ENCODE data around the gene COL23A1.

Gene COL23A1

GRCh38 chr5:178546675-178547033 is 43.5 kb downstream of the COL23A1 start:
- Histone ChIP-seq H3K36me3 (ENCODE audit: insufficient read depth, low read length) (no peaks in the 10 kb centered on the region), H3K9me3 (ENCODE audit: low read depth, low read length) (no peaks in the 10 kb centered on the region), H3K27ac (no peak overlapping the region), H3K4me3 (no peak overlapping the region), H3K9ac (ENCODE audit: insufficient read length) (no peak overlapping the region)
- TF ChIP-seq POLR2AphosphoS5 (IDR thresholded peaks at IDR 0.05; ENCODE audit: borderline replicate concordance, low read depth, low read length) (no peak), FOXP2 (optimal IDR thresholded peaks at IDR 0.05; ENCODE audit: control extremely low read depth, extremely low read length, insufficient read depth) (no peak), EZH2 (IDR thresholded peaks at IDR 0.05) (no peak)
- DNase-seq (ENCODE audit: low read depth, low spot score), result no peak

- Histone ChIP-seq H3K36me3 (ENCODE audit: insufficient read depth, low read length) (no peaks in the 10 kb centered on the region), H3K9me3 (ENCODE audit: low read depth, low read length) (no peaks in the 10 kb centered on the region), H3K4me3 (no peak overlapping the region), H3K27ac (no peak overlapping the region), H3K9ac (ENCODE audit: insufficient read length) (no peak overlapping the region)
- TF ChIP-seq FOXP2 (optimal IDR thresholded peaks at IDR 0.05; ENCODE audit: control extremely low read depth, extremely low read length, insufficient read depth), result no peak
- TF ChIP-seq POLR2AphosphoS5 (IDR thresholded peaks at IDR 0.05; ENCODE audit: borderline replicate concordance, low read depth, low read length), result no peak
- no peak for TF ChIP-seq EZH2 (IDR thresholded peaks at IDR 0.05)
- DNase-seq (ENCODE audit: low read depth, low spot score), result no peak
Measured at GRCh38 chr5:178545941-178546674, 44.1 kb downstream of the COL23A1 start.

GRCh38 chr5:178545176-178545575 is 45.0 kb downstream of the COL23A1 start:
- Histone ChIP-seq H3K27ac (no peak overlapping the region), H3K36me3 (ENCODE audit: insufficient read depth, low read length) (no peaks in the 10 kb centered on the region)
- no peak for TF ChIP-seq EZH2 (IDR thresholded peaks at IDR 0.05)
- TF ChIP-seq POLR2AphosphoS5 (IDR thresholded peaks at IDR 0.05; ENCODE audit: borderline replicate concordance, low read depth, low read length), result no peak
- no peak for TF ChIP-seq FOXP2 (optimal IDR thresholded peaks at IDR 0.05; ENCODE audit: control extremely low read depth, extremely low read length, insufficient read depth)

GRCh38 chr5:178544166-178544834 is 45.9 kb downstream of the COL23A1 start:
- Histone ChIP-seq H3K4me3 (no peak overlapping the region), H3K36me3 (ENCODE audit: insufficient read depth, low read length) (no peaks in the 10 kb centered on the region), H3K9me3 (ENCODE audit: low read depth, low read length) (no peaks in the 10 kb centered on the region), H3K9ac (ENCODE audit: insufficient read length) (no peak overlapping the region), H3K27ac (no peak overlapping the region)
- no peak for TF ChIP-seq EZH2 (IDR thresholded peaks at IDR 0.05)
- no peak for TF ChIP-seq POLR2AphosphoS5 (IDR thresholded peaks at IDR 0.05; ENCODE audit: borderline replicate concordance, low read depth, low read length)
- TF ChIP-seq FOXP2 (optimal IDR thresholded peaks at IDR 0.05; ENCODE audit: control extremely low read depth, extremely low read length, insufficient read depth), result no peak
- DNase-seq (ENCODE audit: low read depth, low spot score), result no peak

More at GRCh38 chr5:178545176-178545575, 45.0 kb downstream of the COL23A1 start:
- Histone ChIP-seq H3K9ac (ENCODE audit: insufficient read length) (no peak overlapping the region), H3K9me3 (ENCODE audit: low read depth, low read length) (no peaks in the 10 kb centered on the region), H3K4me3 (no peak overlapping the region)
- no peak for DNase-seq (ENCODE audit: low read depth, low spot score)

- H3K9ac ChIP-seq (ENCODE audit: insufficient read length), result no peak overlapping the region
- no peak overlapping the region for H3K4me3 ChIP-seq
- no peak overlapping the region for H3K27ac ChIP-seq
- no peaks in the 10 kb centered on the region for H3K9me3 ChIP-seq (ENCODE audit: low read depth, low read length)
- H3K36me3 ChIP-seq (ENCODE audit: insufficient read depth, low read length), result no peaks in the 10 kb centered on the region
- no peak for DNase-seq (ENCODE audit: low read depth, low spot score)
- TF ChIP-seq POLR2AphosphoS5 (IDR thresholded peaks at IDR 0.05; ENCODE audit: borderline replicate concordance, low read depth, low read length) (no peak), EZH2 (IDR thresholded peaks at IDR 0.05) (no peak), FOXP2 (optimal IDR thresholded peaks at IDR 0.05; ENCODE audit: control extremely low read depth, extremely low read length, insufficient read depth) (no peak)
Measured at GRCh38 chr5:178542455-178542854, 47.7 kb downstream of the COL23A1 start.

- Histone ChIP-seq H3K9me3 (ENCODE audit: low read depth, low read length) (no peaks in the 10 kb centered on the region), H3K9ac (ENCODE audit: insufficient read length) (no peak overlapping the region), H3K36me3 (ENCODE audit: insufficient read depth, low read length) (no peaks in the 10 kb centered on the region), H3K4me3 (no peak overlapping the region), H3K27ac (no peak overlapping the region)
- no peak for TF ChIP-seq POLR2AphosphoS5 (IDR thresholded peaks at IDR 0.05; ENCODE audit: borderline replicate concordance, low read depth, low read length)
- TF ChIP-seq EZH2 (IDR thresholded peaks at IDR 0.05), result no peak
- TF ChIP-seq FOXP2 (optimal IDR thresholded peaks at IDR 0.05; ENCODE audit: control extremely low read depth, extremely low read length, insufficient read depth), result no peak
- DNase-seq (ENCODE audit: low read depth, low spot score), result no peak
Measured at GRCh38 chr5:178540526-178540925, 49.7 kb downstream of the COL23A1 start.

- DNase-seq (ENCODE audit: low read depth, low spot score), result no peak
- H3K9ac ChIP-seq (ENCODE audit: insufficient read length), result no peak overlapping the region
- no peak overlapping the region for H3K4me3 ChIP-seq
Measured at GRCh38 chr5:178538741-178539229, 51.4 kb downstream of the COL23A1 start.

GRCh38 chr5:178537467-178538371 is 52.5 kb downstream of the COL23A1 start:
- DNase-seq (ENCODE audit: low read depth, low spot score), result no peak

More at GRCh38 chr5:178538741-178539229, 51.4 kb downstream of the COL23A1 start:
- Histone ChIP-seq H3K36me3 (ENCODE audit: insufficient read depth, low read length) (no peaks in the 10 kb centered on the region), H3K9me3 (ENCODE audit: low read depth, low read length) (no peaks in the 10 kb centered on the region), H3K27ac (no peak overlapping the region)
- TF ChIP-seq EZH2 (IDR thresholded peaks at IDR 0.05) (no peak), POLR2AphosphoS5 (IDR thresholded peaks at IDR 0.05; ENCODE audit: borderline replicate concordance, low read depth, low read length) (no peak), FOXP2 (optimal IDR thresholded peaks at IDR 0.05; ENCODE audit: control extremely low read depth, extremely low read length, insufficient read depth) (no peak)

More at GRCh38 chr5:178537467-178538371, 52.5 kb downstream of the COL23A1 start:
- TF ChIP-seq EZH2 (IDR thresholded peaks at IDR 0.05) (no peak), POLR2AphosphoS5 (IDR thresholded peaks at IDR 0.05; ENCODE audit: borderline replicate concordance, low read depth, low read length) (no peak), FOXP2 (optimal IDR thresholded peaks at IDR 0.05; ENCODE audit: control extremely low read depth, extremely low read length, insufficient read depth) (no peak)
- no peaks in the 10 kb centered on the region for H3K36me3 ChIP-seq (ENCODE audit: insufficient read depth, low read length)
- no peaks in the 10 kb centered on the region for H3K9me3 ChIP-seq (ENCODE audit: low read depth, low read length)
- H3K4me3 ChIP-seq, result no peak overlapping the region
- no peak overlapping the region for H3K27ac ChIP-seq
- no peak overlapping the region for H3K9ac ChIP-seq (ENCODE audit: insufficient read length)

Data from SK-N-MC (cell line).